Ishikawa (cell line): ENCODE data around the gene ZNF22.
A peak's percentile ranks its signal among the peaks of the same experiment; 100 is the strongest.

Source experiments
- CREB1 ChIP-seq: IDR thresholded peaks from 2 replicates; pipeline ENCODE4 v1.6.1; 2012; ENCODE audit warnings: low read depth
- EGR1 ChIP-seq: IDR thresholded peaks from 2 replicates; pipeline ENCODE4 v1.6.1; 2012
- EP300 ChIP-seq: IDR thresholded peaks from 2 replicates; pipeline ENCODE4 v1.6.1; 2012; ENCODE audit warnings: borderline replicate concordance
- FOXM1 ChIP-seq: IDR thresholded peaks from 2 replicates; pipeline ENCODE4 v1.6.1; 2012; ENCODE audit warnings: low read depth, borderline replicate concordance
- MAX ChIP-seq: IDR thresholded peaks from 2 replicates; pipeline ENCODE4 v1.6.1; 2012
- NFIC ChIP-seq: IDR thresholded peaks from 2 replicates; pipeline ENCODE4 v1.6.1; 2012
- RAD21 ChIP-seq: IDR thresholded peaks from 2 replicates; pipeline ENCODE4 v1.6.1; 2012; ENCODE audit warnings: low read depth
- TCF12 ChIP-seq: IDR thresholded peaks from 2 replicates; pipeline ENCODE4 v1.6.1; 2012; ENCODE audit warnings: low read depth
- TEAD4 ChIP-seq: IDR thresholded peaks from 2 replicates; pipeline ENCODE4 v1.6.1; 2012
- YY1 ChIP-seq: IDR thresholded peaks from 2 replicates; pipeline ENCODE4 v1.6.1; 2012; ENCODE audit warnings: low read depth
- TF ChIP-seq, protein P1 (sequence below): IDR thresholded peaks from 2 replicates; pipeline ENCODE4 v1.6.1; 2012; ENCODE audit warnings: low read depth, mild to moderate bottlenecking
- TF ChIP-seq, protein P2 (sequence below): IDR thresholded peaks from 2 replicates; pipeline ENCODE4 v1.6.1; 2012

- TF ChIP-seq EP300 (no peak), RAD21 (no peak), TEAD4 (no peak), FOXM1 (no peak), MAX (peak; percentile 50; the same call in 1 of the 2 replicates), CREB1 (no peak), EGR1 (no peak), YY1 (no peak), TCF12 (no peak), NFIC (no peak)
- TF ChIP-seq, protein P1, sequence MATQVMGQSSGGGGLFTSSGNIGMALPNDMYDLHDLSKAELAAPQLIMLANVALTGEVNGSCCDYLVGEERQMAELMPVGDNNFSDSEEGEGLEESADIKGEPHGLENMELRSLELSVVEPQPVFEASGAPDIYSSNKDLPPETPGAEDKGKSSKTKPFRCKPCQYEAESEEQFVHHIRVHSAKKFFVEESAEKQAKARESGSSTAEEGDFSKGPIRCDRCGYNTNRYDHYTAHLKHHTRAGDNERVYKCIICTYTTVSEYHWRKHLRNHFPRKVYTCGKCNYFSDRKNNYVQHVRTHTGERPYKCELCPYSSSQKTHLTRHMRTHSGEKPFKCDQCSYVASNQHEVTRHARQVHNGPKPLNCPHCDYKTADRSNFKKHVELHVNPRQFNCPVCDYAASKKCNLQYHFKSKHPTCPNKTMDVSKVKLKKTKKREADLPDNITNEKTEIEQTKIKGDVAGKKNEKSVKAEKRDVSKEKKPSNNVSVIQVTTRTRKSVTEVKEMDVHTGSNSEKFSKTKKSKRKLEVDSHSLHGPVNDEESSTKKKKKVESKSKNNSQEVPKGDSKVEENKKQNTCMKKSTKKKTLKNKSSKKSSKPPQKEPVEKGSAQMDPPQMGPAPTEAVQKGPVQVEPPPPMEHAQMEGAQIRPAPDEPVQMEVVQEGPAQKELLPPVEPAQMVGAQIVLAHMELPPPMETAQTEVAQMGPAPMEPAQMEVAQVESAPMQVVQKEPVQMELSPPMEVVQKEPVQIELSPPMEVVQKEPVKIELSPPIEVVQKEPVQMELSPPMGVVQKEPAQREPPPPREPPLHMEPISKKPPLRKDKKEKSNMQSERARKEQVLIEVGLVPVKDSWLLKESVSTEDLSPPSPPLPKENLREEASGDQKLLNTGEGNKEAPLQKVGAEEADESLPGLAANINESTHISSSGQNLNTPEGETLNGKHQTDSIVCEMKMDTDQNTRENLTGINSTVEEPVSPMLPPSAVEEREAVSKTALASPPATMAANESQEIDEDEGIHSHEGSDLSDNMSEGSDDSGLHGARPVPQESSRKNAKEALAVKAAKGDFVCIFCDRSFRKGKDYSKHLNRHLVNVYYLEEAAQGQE = no peak
- TF ChIP-seq, protein P2, sequence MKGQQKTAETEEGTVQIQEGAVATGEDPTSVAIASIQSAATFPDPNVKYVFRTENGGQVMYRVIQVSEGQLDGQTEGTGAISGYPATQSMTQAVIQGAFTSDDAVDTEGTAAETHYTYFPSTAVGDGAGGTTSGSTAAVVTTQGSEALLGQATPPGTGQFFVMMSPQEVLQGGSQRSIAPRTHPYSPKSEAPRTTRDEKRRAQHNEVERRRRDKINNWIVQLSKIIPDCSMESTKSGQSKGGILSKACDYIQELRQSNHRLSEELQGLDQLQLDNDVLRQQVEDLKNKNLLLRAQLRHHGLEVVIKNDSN = 0 out of 2 replicates have a peak, but pooled peaks have one; percentile 6
Measured at GRCh38 chr10:44959247-44960087, 41.3 kb upstream of the ZNF22 start, which contains the start of gene RASSF4.
